PC-3 (cell line): ENCODE results near the gene SPTA1. TPM values are rescaled to one million over a fixed set of nuclear protein-coding genes. Genes with fewer than 3 reads are reported as not detected.

ENCODE experiments used
- ATAC-seq: fragments of 200-7000 bp; cut with Tn5 transposase; 2 replicates; pipeline ENCODE4 v1.9.1; 2020; ENCODE audit warnings: mild to moderate bottlenecking, moderate library complexity
- BruUV-seq: library from RNA; stranded (reverse); fragments of 400-500 nt; replicated peaks from 2 replicates; lab custom pipeline; 2021; lab: Mats Ljungman, UMichigan
- CTCF ChIA-PET: fragments of 300-600 bp; sonication (Branson Sonifier 250); formaldehyde crosslinking; loops from one replicate; lab custom pipeline; 2022; ENCODE audit warnings: antibody characterized with exemption; lab: Charles Lee
- POLR2A ChIA-PET: fragments of 300-600 bp; sonication (Branson Sonifier 250); formaldehyde crosslinking; loops from one replicate; lab custom pipeline; 2022; ENCODE audit warnings: antibody characterized with exemption; ENCODE audit not compliant: unreplicated experiment; lab: Charles Lee
- DNase-seq: peaks from one replicate; pipeline ENCODE4 v3.0.0-alpha.2; 2015
- H2AFZ ChIP-seq: fragments of 300-600 bp; sonication (generic); 2 replicates; pipeline ENCODE4 v1.6.0; 2016; ENCODE audit warnings: antibody characterized with exemption, low read length
- H3F3A ChIP-seq: fragments of 300-600 bp; sonication (generic); one replicate; pipeline ENCODE4 v1.6.0; 2017; ENCODE audit warnings: antibody characterized with exemption, low read length, control low read depth, mild to moderate bottlenecking; ENCODE audit not compliant: unreplicated experiment
- H3K27ac ChIP-seq: fragments of 300-600 bp; sonication (generic); 2 replicates; pipeline ENCODE4 v1.5.1; 2016; ENCODE audit warnings: mild to moderate bottlenecking, low read length
- H3K27me3 ChIP-seq: fragments of 300-600 bp; sonication (generic); 2 replicates; pipeline ENCODE4 v1.6.1; 2016; ENCODE audit warnings: low read length, mixed read lengths
- H3K36me3 ChIP-seq: fragments of 300-600 bp; sonication (generic); 2 replicates; pipeline ENCODE4 v1.6.1; 2016; ENCODE audit warnings: low read depth, mixed run types, low read length, mixed read lengths
- H3K4me1 ChIP-seq: fragments of 300-600 bp; sonication (generic); 2 replicates; pipeline ENCODE4 v1.5.1; 2016; ENCODE audit warnings: low read length; ENCODE audit not compliant: insufficient read depth
- H3K4me2 ChIP-seq: fragments of 300-600 bp; sonication (generic); 2 replicates; pipeline ENCODE4 v1.6.0; 2016; ENCODE audit warnings: low read length
- H3K4me3 ChIP-seq: fragments of 300-600 bp; sonication (generic); 2 replicates; pipeline ENCODE4 v1.5.1; 2016; ENCODE audit warnings: mild to moderate bottlenecking, low read length, mixed read lengths
- H3K79me2 ChIP-seq: fragments of 300-600 bp; sonication (generic); 2 replicates; pipeline ENCODE4 v1.6.1; 2017; ENCODE audit warnings: low read length, mixed read lengths
- H3K9ac ChIP-seq: fragments of 300-600 bp; sonication (generic); 2 replicates; pipeline ENCODE4 v1.6.0; 2016; ENCODE audit warnings: mild to moderate bottlenecking, low read length
- H3K9me2 ChIP-seq: fragments of 300-600 bp; sonication (generic); replicated peaks from 2 replicates; pipeline ENCODE4 v1.6.1; 2016; ENCODE audit warnings: mixed run types, low read length, mixed read lengths
- H3K9me3 ChIP-seq: fragments of 300-600 bp; sonication (generic); 2 replicates; pipeline ENCODE4 v1.6.1; 2016; ENCODE audit warnings: low read length, mixed read lengths
- H4K20me1 ChIP-seq: fragments of 300-600 bp; sonication (generic); 2 replicates; pipeline ENCODE4 v1.6.1; 2016; ENCODE audit warnings: low read length, mixed read lengths
- EZH2 ChIP-seq: fragments of 300-600 bp; sonication (generic); IDR thresholded peaks from one replicate; pipeline ENCODE4 v1.6.1; 2017; ENCODE audit warnings: antibody characterized with exemption, mild to moderate bottlenecking, low read length; ENCODE audit not compliant: unreplicated experiment
- EZH2phosphoT487 ChIP-seq: fragments of 300-600 bp; sonication (generic); IDR thresholded peaks from 2 replicates; pipeline ENCODE4 v1.6.1; 2018; ENCODE audit warnings: mild to moderate bottlenecking, antibody characterized with exemption, low read length, borderline replicate concordance
- intact Hi-C: fragments of 100-400 bp; cut with micrococcal nuclease; formaldehyde crosslinking; loops from 2 replicates; pipeline ENCODE4 v1.9.0; 2023
- total RNA-seq: library from RNA; depleted of rRNA; stranded (reverse); fragments of >200 nt; gene quantifications from 2 replicates; pipeline ENCODE4 v1.2.3, GENCODE V29; 2014
- TF ChIP-seq, protein P1 (sequence below): fragments of 300-600 bp; sonication (generic); conservative IDR thresholded peaks from 2 replicates; pipeline ENCODE4 v1.5.1; 2017; ENCODE audit warnings: antibody characterized with exemption, low read depth, mild to moderate bottlenecking, low read length

Gene SPTA1
- total RNA-seq, 1 experiment from 2014 or later, result not detected

- H3K27me3 ChIP-seq, result peaks cover 7% of the 10 kb centered on the region; the same call in 1 of the 2 replicates
- no peak overlapping the region for H3K27ac ChIP-seq
- no peaks in the 10 kb centered on the region for H3K4me1 ChIP-seq
- ChIA-PET POLR2A (no interaction called here), CTCF (no interaction called here)
- no peaks in the 10 kb centered on the region for H3K9me2 ChIP-seq
- H3F3A ChIP-seq, result no peaks in the 10 kb centered on the region
- no peaks in the 10 kb centered on the region for H3K36me3 ChIP-seq
- no peaks in the 10 kb centered on the region for H3K79me2 ChIP-seq
- BruUV-seq, result no TSS peak
- DNase-seq (no peak), ATAC-seq (no peak)
- H3K9ac ChIP-seq, result no peak overlapping the region
- H3K4me3 ChIP-seq, result no peak overlapping the region
- TF ChIP-seq EZH2phosphoT487 (no peak), EZH2 (no peak)
- TF ChIP-seq, protein P1, sequence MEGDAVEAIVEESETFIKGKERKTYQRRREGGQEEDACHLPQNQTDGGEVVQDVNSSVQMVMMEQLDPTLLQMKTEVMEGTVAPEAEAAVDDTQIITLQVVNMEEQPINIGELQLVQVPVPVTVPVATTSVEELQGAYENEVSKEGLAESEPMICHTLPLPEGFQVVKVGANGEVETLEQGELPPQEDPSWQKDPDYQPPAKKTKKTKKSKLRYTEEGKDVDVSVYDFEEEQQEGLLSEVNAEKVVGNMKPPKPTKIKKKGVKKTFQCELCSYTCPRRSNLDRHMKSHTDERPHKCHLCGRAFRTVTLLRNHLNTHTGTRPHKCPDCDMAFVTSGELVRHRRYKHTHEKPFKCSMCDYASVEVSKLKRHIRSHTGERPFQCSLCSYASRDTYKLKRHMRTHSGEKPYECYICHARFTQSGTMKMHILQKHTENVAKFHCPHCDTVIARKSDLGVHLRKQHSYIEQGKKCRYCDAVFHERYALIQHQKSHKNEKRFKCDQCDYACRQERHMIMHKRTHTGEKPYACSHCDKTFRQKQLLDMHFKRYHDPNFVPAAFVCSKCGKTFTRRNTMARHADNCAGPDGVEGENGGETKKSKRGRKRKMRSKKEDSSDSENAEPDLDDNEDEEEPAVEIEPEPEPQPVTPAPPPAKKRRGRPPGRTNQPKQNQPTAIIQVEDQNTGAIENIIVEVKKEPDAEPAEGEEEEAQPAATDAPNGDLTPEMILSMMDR, result no peak
- intact Hi-C loops, result no loop called here
- H2AFZ ChIP-seq, result no peak overlapping the region
- H3K9me3 ChIP-seq, result no peaks in the 10 kb centered on the region
- H4K20me1 ChIP-seq, result no peaks in the 10 kb centered on the region
- H3K4me2 ChIP-seq, result no peak overlapping the region
Measured at GRCh38 chr1:158674302-158674701, 12.2 kb downstream of the SPTA1 start.

GRCh38 chr1:158666037-158666436, 20.5 kb downstream of the SPTA1 start:
- no peaks in the 10 kb centered on the region for H3F3A ChIP-seq
- no peak overlapping the region for H3K4me2 ChIP-seq
- H3K36me3 ChIP-seq, result no peaks in the 10 kb centered on the region
- no peaks in the 10 kb centered on the region for H3K9me3 ChIP-seq
- H4K20me1 ChIP-seq, result no peaks in the 10 kb centered on the region
- no peaks in the 10 kb centered on the region for H3K9me2 ChIP-seq
- intact Hi-C loops, result no loop called here
- DNase-seq, result no peak
- no peaks in the 10 kb centered on the region for H3K79me2 ChIP-seq
- TF ChIP-seq, protein P1, result no peak
- TF ChIP-seq EZH2phosphoT487, result no peak
- no peak for TF ChIP-seq EZH2
- no TSS peak for BruUV-seq
- H3K27ac ChIP-seq, result no peak overlapping the region
- H3K4me1 ChIP-seq, result no peaks in the 10 kb centered on the region
- CTCF ChIA-PET, result no interaction called here
- H3K27me3 ChIP-seq, result no peaks in the 10 kb centered on the region
- POLR2A ChIA-PET, result no interaction called here
- no peak overlapping the region for H3K9ac ChIP-seq
- no peak for ATAC-seq
- no peak overlapping the region for H2AFZ ChIP-seq
- H3K4me3 ChIP-seq, result no peak overlapping the region

- ATAC-seq (no peak), DNase-seq (no peak)
- H3K27ac ChIP-seq, result no peak overlapping the region
- TF ChIP-seq EZH2phosphoT487 (no peak), EZH2 (no peak)
- TF ChIP-seq, protein P1, result no peak
- no peaks in the 10 kb centered on the region for H3K9me3 ChIP-seq
- intact Hi-C loops, result no loop called here
- CTCF ChIA-PET, result no interaction called here
- no peaks in the 10 kb centered on the region for H3K36me3 ChIP-seq
- POLR2A ChIA-PET, result no interaction called here
- H3K79me2 ChIP-seq, result no peaks in the 10 kb centered on the region
- no peak overlapping the region for H3K4me2 ChIP-seq
- no TSS peak for BruUV-seq
- H3K9ac ChIP-seq, result no peak overlapping the region
- H3K4me1 ChIP-seq, result no peaks in the 10 kb centered on the region
- H4K20me1 ChIP-seq, result no peaks in the 10 kb centered on the region
- H3K9me2 ChIP-seq, result no peaks in the 10 kb centered on the region
- no peak overlapping the region for H2AFZ ChIP-seq
- H3K4me3 ChIP-seq, result no peak overlapping the region
- H3K27me3 ChIP-seq, result peaks cover 13% of the 10 kb centered on the region
- no peaks in the 10 kb centered on the region for H3F3A ChIP-seq
Measured at GRCh38 chr1:158654571-158654970, 31.9 kb downstream of the SPTA1 start.
